GM18502 (cell line): ENCODE measurements around the gene DNM3.
"Not testable (repeated sequence)": the region's sequence is repeated elsewhere in the genome, so short reads cannot be mapped to it uniquely, and the experiment has no call there.

Source experiments
- ATAC-seq: cut with Tn5 transposase; IDR thresholded peaks from one replicate; pipeline ENCODE4 v1.9.1; 2021; ENCODE audit warnings: mild to moderate bottlenecking; ENCODE audit not compliant: unreplicated experiment, poor library complexity

DNM3 gene

DNA sequence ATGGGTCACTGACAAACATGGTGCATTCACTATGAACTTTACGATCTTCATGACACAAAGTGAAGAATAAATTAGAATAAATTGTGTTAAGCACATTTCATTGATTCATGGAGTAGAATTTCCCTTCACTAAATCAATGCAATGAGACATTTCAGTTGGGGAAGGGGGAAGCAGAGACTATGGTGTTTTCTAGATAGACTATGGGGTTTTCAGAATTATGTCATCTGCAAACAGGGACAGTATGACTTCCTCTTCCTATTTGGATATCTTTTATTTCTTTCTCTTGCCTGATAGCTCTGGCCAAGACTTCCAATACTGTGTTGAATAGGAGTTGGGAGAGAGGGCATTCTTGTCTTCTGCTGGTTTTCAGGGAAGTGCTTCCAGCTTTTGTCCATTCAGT, 499.2 kb downstream of the DNM3 start:
- no peak for ATAC-seq

DNA sequence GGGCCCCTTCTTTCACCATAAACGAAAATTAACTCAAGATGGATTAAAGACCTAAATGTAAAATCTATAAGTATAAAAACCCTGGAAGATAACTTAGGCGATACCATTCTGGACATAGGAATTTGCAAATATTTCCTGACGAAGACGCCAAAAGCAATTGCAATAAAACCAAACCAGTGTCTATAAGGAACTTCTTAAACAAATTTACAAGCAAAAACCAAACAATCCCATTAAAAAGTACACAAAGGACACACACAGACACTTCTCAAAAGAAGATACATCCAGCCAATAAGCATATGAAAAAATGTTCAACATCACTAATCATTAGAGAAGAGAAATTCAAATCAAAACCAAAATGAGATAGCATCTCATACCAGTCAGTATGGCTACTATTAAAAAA, 500.4 kb downstream of the DNM3 start:
- no peak for ATAC-seq

DNA sequence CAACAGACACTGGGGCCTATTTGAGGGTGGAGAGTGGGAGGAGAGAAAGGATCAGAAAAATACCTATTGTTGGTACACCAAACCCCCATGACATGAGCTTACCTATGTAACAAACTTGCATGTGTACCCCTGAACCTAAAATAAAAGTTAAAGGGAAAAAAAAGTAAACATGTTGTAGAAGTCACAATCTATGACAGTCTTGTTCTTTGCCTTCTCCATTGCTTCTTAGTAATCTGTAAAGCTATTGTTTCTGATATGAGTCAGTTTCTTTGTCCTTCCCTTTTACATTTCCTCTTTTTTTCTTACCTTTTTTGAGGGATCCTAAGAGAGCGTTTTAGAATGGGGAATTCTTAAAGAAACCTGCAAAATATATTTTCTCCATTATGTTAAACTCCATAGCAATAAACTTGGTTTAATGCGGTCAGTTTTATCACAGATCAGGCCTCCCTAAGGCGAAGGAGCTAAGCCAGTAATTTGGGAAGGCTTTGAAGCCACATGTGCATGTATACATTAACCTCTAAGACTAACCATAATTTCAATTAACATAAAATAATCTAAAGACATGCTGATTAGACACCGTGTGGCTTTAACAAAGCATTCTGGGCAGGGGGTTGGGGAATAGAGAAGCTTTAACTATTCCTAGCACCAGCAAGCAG, 501.4 kb downstream of the DNM3 start:
- peak; percentile 43 for ATAC-seq

DNA sequence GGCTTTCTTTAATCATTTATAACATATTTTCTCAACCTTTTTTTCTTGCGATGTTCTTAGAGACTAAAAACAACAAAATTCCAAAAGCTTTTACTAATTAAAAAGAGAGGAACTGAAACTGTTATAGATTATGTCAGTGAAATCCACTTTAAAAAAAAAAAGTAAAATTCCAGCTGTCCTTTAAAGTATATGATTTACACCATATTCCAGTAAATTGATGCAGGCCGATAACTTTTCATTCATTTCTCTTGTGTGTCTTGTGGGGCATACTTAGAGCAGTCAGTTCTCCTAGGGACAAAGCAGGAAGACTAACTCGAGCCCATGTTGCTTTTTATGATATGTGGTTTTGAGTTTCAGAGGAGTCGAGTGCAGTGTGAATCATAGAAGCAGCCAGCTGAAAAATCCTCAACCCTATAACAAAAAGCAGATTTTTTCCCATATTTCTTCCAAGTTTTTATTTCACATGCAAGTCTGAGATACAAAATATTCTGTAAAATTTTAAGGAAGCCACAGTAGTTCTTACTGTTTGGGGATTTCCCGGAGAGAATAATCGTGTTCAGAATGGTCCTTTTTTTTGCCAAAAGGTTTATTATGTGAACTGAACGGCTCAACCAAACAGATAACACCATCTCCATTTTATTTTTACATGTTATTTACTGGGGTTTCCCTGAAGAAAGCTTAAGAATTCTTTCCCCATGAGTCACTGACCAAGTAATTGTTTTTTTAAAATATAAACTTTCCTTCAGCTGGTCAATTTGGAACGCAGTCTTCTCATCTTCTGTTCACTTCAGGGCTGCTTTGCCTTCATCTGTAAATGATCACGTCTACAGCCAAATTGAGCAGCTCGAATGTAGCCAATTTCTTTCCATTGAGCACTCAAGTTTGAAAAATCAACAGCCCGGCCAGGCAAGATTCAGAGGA, 502.2 kb downstream of the DNM3 start:
- ATAC-seq: peak; percentile 33

DNA sequence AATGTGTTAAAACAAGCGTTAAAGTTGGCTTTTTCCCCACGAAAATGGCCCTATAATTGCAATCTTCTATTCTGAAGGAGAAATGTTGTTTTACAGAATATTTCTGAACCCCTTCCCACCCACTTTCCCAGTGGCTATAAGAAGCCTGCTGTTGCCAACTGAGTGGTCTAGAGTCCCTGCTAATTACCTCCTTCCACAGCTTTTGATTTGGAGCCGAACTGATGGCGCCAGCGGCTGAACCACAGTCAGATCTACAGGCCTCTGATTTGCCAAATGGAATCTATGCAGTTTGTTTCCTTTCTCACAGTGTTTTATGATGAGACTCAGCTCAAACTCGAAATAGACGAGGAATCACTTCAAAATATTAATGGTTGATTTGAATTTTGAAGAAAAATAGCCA, 503.1 kb downstream of the DNM3 start:
- no peak for ATAC-seq

DNA sequence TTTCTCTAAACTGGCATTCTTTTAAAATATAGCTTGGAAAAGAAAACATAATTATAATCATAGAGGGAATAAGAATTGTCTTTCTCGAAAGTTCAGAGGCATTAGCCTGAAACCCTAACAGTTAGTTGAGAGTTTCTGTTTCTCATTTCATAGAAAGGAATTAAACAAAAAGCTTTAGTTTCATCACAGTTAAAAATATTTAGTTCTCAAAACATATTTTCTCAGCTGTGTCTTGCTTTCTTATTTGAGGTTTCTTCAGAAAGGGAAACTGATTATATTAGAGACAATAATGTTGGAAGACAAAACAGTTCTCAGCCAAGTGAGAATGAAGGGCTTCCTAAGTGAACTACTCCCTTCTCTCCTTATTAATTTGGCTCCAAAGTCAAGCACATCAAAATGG, 503.8 kb downstream of the DNM3 start:
- no peak for ATAC-seq

DNA sequence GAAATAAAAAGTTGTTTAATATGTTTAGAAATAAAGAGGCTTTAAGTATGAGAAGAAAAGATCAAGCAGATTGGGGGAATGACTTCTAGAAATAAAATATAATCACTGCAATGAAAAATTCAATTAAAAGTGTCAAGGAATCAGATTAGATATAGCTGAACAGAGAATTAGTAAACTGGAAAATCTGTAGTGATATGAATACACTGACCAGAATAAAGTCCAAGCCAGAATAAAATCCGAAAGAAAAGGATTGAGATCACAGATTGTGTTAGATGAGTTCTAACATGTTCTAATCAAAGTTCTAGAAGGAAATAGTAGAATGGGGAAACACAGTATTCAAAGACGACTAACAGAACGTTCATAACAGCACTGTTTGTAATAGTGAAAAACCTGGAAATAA, 506.1 kb downstream of the DNM3 start:
- no peak for ATAC-seq

DNA sequence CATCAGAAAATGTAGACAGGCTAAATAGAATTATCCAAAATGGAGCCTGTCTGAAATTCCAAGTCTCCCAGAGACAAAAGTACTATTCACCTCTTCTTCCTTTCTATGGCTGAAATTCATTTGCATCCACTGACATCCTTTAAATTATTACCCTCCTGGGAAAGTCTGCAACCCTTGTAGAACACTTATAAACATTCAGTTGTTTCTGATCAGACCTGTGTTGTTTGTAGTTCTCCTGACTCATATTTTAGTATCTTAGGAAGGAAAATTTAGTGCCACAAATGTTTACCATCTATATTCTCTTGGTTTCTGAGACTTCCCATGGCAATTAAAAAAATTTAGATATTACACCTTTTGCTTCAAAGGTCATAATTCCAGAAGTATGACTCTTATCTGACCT, 509.6 kb downstream of the DNM3 start:
- ATAC-seq: no peak

DNA sequence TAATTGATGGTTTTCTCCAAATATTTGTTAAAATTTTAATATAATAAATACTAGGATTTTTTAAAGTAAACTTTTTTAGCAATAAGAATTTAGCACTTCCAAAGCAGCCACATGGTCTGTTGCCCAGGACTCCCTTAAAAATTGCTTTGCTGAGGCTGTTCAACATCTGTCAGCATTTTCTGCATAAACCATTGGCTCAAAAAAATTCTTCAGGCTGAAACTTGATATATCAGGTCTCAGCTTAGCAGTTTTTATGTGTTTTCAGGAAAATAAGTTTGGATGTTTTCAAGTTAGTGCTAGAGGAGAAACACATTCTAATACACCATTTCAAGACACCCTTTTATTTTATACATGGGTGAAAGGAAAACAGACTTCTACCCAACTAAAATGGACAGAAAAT, 510.0 kb downstream of the DNM3 start:
- no peak for ATAC-seq

DNA sequence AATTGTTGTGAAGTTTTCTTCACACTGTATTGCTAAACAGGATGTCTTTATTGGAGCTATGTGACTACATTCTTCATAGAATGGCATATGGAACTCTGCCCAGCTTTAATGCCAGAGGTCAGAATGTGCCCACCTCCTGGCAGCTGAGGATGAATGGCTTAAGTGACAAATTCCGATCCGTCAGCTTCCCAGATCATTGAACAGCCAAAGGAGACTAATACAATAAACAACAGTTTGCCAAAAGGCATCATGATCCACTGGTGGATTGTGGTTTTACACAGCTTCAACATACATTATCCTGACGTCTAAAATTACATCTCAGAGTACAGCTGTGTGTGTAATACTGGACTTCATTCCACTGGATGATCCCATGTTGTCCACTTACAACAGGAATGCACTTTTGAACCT, 510.5 kb downstream of the DNM3 start:
- no peak for ATAC-seq

DNA sequence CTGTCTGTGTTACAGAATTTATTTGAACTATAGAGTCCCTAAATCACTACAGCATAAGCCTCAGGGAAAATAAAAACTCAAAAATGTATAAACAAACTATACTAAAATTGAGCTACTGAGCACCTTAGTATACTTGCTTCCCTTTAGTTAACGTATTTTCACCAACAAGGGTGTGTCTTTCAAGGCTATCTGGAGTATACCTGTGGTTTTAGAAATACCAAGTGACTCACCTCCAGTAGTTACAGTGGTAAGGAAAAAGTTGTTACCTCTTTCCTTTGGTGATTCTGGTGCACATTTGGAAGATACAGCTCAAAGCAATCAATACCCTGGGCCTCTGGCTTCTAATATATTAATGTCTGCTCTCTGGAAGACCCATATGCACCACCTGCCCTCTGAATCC, 511.1 kb downstream of the DNM3 start:
- ATAC-seq: no peak

DNA sequence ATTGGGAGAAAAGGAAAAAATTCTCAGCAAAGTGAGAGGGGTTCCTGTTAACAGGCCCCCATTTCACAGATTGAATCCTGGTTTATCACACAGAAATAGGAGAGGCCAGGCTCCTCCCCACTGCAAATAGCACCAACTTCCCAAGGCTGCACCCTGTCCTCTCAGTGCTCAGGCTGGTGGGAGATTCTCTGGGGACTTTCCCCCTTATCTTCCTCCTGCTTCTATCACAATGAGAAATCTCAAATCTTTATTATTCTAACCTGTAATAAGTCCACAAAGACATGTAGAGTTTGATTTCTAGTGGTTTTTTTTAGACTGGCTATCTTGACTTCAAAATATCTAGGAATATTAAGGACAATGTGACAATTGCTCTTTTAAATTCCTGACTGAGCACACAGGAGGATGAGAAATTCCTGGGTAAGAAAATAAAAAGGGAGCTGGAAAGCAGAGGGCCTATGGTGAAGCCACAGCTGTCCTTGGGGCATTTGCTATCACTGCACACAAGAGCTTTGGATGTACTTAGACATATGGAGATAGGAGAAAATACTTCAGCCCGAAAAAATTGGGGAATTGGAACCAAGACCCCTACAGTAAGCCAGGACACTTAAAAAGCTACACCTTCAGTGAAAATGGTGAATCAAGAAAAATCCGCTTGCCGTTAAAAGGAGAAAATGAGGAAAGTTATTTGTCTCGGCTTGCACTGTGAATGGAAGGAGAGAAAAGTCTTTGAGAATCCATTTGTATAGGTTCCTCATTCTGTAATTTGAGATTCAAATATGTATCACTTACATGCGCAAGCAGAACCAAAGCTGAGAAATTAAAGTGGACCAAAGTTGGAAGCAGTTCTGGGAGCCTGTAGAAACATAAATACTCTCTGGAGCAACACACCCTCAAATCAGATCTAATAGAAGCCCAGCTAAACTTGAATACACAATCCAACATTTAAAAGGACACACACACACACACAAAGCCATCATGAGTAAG, 513.3 kb downstream of the DNM3 start:
- ATAC-seq: no peak

DNA sequence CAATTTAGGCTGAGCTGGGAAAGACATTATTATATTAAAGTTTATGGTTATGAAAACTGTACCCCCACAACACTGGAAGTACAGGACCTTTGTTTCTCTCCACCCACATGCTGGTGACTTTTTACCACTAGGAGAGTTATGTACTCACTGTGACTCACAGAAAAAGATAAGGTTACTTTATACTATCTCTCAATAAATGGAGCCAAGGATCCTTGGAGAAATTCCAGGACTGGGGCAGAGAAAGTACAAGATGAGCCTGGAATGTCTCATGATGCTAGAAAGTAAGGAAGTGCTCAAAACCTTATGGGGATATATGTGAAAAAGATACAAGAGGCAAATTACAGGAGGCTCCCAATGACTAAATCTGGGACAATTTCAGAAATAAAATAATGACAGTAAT, 515.3 kb downstream of the DNM3 start:
- ATAC-seq: no peak

DNA sequence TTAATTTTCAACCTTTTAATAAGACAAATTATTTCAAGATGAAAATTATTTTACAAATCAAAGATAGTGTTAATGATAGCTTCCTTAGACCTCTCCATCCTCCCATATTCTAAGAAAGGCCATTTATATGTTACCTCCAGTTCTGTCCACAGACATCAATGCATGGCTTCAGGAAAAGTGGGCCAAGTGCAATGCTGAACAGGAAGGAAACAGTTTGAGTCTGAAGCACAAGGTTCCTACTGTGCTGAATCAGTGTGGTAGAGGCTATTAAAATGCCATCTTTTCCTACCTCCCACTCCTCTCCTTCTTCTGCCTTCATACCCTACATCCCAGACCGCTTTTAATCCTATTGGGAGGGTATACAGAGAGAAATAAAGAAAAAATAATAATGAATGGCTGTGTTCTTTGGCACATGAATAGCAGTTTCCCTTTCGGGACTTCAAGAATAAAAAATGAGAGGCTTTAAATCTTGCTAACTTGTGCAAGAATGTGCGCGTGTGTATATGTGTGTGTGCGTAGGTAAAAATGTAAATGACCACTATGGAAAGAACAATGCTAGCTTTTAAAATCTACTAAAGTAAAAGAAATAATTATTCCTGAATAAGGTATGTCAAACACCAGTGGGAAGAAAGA, 516.6 kb downstream of the DNM3 start:
- peak; percentile 6 for ATAC-seq

DNA sequence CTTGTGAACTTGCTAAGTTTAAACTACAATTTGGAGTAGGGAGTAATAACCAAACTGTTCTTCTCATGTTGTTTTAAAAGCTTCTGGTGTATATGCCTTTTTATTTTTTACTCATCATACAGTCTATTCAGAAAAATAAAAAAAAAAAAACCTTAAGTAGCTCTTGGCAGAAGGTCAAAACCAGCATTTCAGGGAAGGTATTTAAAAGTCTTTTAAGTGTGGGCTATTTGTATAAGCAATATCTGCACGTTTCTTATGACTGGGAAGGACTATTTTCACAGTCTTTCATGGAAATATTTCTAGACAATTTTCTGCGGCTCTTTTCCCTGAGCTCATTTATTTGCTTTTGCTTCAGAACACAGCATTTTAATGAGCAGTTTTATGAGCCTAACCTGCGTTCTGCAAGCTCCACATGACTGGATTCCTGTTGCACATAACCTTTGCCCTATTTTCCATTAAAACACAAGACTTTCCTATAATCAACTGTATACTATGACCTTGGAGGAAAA, 518.2 kb downstream of the DNM3 start:
- no peak for ATAC-seq

DNA sequence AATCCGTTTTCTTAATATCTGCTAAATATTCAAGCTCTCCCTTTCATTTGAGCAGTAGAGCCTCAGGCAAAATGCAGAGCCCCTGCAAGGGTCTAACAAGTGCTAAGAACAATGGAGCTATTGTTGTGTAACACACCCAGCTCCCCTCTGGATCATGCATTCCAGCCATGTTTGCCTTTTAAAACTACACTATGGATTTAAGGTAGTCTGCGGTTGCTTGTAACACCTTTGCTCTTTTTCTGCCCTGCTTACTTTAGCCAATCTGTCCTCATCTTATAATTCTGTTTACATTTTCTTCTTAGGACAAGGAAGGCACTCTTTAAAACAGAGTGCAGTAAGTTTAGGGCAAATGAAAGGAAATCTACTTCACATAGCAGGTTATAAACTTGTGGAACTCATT, 519.2 kb downstream of the DNM3 start:
- ATAC-seq: no peak

DNA sequence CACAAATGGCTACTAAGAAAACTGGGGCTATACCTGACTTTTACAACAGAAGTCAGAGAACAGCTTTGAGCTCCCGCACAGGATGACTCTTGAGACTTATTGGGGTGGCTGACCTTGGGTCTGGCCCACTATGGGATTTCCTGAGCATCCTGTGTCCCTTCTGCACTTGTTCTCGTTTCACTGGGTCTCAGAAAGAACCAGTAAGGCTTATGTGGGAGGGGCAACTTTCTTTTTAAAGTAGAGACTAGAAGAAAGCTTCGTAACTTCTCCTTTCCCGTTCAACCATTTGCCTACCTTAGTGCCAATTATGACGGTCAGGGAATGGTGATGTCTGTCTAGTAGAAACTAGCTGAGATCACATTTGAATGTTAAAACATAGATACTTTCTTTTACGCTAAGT, 519.7 kb downstream of the DNM3 start:
- ATAC-seq: no peak

DNA sequence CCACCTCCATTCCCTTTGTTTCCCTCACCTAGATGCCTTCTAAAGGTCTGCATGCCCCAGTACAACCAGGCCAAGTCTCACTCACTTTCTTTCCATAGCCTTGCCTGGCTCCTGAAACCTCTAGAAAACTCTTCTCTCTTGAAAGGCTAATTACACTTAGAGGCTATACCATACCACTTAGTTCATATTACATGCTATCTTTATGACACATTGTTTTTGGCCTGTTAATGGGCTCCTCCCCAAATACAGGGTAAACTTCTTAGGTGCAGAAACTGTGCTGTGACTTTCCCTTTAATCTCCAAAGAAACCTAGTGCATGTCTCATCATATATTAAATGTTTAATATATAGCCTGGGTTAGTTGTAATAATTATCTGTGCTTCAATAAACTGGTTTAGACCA, 522.6 kb downstream of the DNM3 start:
- no peak for ATAC-seq

DNA sequence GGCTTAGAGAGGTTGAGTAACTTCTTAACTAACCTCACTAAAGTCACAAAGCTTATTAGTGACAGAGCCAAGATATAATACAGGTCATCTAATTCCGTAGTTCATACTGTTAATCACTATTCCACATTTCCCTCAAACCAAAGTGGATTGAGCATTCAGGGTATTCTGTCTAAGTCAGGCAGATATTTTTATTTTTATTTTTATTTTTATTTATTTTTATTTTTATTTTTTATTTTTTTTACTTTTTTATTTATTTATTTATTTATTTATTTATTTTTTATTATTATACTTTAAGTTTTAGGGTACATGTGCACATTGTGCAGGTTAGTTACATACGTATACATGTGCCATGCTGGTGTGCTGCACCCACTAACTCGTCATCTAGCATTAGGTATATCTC, 530.3 kb downstream of the DNM3 start:
- ATAC-seq: not testable (repeated sequence)

DNA sequence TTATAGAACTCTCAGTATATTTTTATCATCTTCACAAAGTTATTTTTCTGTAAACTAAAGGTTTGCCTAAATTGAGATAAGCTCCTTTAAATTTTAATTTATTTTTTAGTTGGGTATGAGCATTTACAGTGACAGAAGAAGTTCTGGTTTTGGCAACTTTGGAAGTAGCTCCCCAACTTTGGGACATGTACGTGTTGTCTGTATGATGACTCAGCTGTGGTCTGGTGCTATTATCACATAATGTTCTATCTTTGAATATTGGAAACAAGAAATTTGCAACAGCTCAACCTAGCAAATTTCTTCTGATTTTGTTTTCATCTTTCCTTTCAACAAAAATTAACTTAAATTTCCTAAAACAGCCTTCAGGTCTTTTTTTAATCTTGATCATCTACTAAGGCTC, 532.6 kb downstream of the DNM3 start:
- no peak for ATAC-seq
